ENCODE measurements around the gene SV2C. TPM values are rescaled to one million over a fixed set of nuclear protein-coding genes. Genes with fewer than 3 reads are reported as not detected.

The SV2C gene
- total and polyA plus RNA-seq, 2 of the 13 experiments (the other 11 are each of a cell fraction or from before 2014, with no cell fraction given), result not detected

DNA sequence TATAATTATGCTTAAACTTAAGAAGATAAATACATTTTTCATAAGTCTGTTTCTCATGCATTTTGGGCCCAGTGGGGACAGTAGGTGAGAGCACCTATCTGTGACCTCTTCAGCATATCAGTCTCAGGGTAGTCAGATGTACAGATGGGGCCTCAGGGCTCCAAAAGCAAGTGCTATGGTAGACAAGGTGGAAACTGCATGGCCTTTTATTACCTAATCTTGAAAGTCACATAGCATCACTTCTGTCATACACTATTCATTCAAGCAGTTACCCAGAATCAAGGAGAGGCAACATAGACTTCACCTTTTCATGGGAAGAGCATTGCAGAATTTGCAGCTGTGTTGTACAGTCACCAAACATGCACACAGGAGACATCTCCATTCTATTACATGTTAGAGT, 94.8 kb downstream of the SV2C start (continued):
- TF ChIP-seq, protein P1, sequence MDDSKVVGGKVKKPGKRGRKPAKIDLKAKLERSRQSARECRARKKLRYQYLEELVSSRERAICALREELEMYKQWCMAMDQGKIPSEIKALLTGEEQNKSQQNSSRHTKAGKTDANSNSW (CRISPR knock-in tag; IDR thresholded peaks at IDR 0.05; ENCODE audit: borderline replicate concordance), result no peak
- TF ChIP-seq, protein P2, sequence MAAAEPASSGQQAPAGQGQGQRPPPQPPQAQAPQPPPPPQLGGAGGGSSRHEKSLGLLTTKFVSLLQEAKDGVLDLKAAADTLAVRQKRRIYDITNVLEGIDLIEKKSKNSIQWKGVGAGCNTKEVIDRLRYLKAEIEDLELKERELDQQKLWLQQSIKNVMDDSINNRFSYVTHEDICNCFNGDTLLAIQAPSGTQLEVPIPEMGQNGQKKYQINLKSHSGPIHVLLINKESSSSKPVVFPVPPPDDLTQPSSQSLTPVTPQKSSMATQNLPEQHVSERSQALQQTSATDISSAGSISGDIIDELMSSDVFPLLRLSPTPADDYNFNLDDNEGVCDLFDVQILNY (CRISPR knock-in tag; conservative IDR thresholded peaks at IDR 0.05), result no peak

DNA sequence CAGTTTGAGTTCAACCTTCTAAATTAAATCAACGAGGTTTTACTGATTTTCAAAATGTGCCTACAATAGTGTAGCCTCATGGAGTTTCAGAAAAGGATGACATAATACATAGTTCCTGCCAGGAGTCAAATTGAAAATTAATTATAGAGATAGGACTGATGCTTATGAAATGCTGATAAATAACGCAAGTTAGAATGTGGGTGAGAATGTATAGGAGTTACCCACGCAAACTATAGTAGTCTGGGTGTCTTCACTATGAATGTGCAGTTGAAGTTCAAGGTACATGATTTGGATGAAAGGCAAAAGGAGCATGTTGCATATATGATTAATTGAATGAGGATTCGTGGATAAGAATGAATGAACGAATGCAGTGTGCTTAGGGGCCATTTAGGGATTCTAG, 95.7 kb downstream of the SV2C start:
- WGBS (ENCODE audit: low lambda C conversion rate), result 2% methylated on average over 5 of the region's 5 CpGs
- CTCF ChIA-PET (ENCODE audit: low intra/inter-chr PET ratio, low total read pairs), result no interaction called here

More for the DNA sequence above, 95.7 kb downstream of the SV2C start:
- no peaks in the 10 kb centered on the region for H3K79me2 ChIP-seq (ENCODE audit: insufficient read depth, low read length)
- in situ Hi-C loops (cut with HindIII; ENCODE audit: extremely low pct_ligation_motif_present, low pct_unique_long_range_greater_than_20kb), result loop anchor here (5.0 kb wide), 1 partner anchor 442 kb away; no protein-coding TSS in a partner anchor
- no peak overlapping the region for H3K4me3 ChIP-seq (replicated peaks in 1 of 3; ENCODE audit: insufficient read depth in 1 of 3, low read depth in 2 of 3, low read length in 3 of 3)
- no peaks in the 10 kb centered on the region for H3K4me1 ChIP-seq (ENCODE audit: insufficient read depth, low read length)
- no peaks in the 10 kb centered on the region for H4K20me1 ChIP-seq (ENCODE audit: insufficient read depth, low read length)
- H3K9me3 ChIP-seq (ENCODE audit: low read length), result no peaks in the 10 kb centered on the region
- BruUV-seq (replicated peaks), result no TSS peak
- FAIRE-seq (no peak), DNase-seq (ENCODE audit: low spot score) (no peak), ATAC-seq (no peak)
- no peaks in the 10 kb centered on the region for H3K36me3 ChIP-seq (replicated peaks in 1 of 2; ENCODE audit: control insufficient read depth in 1 of 2, insufficient read depth in 2 of 2, low read length in 2 of 2)
- H3K9ac ChIP-seq (ENCODE audit: insufficient read depth, low read depth, low read length), result no peak overlapping the region
- TF ChIP-seq, protein P3, sequence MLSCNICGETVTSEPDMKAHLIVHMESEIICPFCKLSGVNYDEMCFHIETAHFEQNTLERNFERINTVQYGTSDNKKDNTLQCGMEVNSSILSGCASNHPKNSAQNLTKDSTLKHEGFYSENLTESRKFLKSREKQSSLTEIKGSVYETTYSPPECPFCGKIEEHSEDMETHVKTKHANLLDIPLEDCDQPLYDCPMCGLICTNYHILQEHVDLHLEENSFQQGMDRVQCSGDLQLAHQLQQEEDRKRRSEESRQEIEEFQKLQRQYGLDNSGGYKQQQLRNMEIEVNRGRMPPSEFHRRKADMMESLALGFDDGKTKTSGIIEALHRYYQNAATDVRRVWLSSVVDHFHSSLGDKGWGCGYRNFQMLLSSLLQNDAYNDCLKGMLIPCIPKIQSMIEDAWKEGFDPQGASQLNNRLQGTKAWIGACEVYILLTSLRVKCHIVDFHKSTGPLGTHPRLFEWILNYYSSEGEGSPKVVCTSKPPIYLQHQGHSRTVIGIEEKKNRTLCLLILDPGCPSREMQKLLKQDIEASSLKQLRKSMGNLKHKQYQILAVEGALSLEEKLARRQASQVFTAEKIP (CRISPR knock-in tag; IDR thresholded peaks at IDR 0.05; ENCODE audit: borderline replicate concordance), result no peak
- TF ChIP-seq STAG1 (CRISPR knock-in tag; IDR thresholded peaks at IDR 0.05) (no peak), HNRNPUL1 (IDR thresholded peaks at IDR 0.05; ENCODE audit: low read depth, low read length) (no peak), GPN1 (CRISPR knock-in tag; IDR thresholded peaks at IDR 0.05; ENCODE audit: borderline replicate concordance) (no peak), HHEX (CRISPR knock-in tag; IDR thresholded peaks at IDR 0.05) (no peak)
- TF ChIP-seq, protein P4, sequence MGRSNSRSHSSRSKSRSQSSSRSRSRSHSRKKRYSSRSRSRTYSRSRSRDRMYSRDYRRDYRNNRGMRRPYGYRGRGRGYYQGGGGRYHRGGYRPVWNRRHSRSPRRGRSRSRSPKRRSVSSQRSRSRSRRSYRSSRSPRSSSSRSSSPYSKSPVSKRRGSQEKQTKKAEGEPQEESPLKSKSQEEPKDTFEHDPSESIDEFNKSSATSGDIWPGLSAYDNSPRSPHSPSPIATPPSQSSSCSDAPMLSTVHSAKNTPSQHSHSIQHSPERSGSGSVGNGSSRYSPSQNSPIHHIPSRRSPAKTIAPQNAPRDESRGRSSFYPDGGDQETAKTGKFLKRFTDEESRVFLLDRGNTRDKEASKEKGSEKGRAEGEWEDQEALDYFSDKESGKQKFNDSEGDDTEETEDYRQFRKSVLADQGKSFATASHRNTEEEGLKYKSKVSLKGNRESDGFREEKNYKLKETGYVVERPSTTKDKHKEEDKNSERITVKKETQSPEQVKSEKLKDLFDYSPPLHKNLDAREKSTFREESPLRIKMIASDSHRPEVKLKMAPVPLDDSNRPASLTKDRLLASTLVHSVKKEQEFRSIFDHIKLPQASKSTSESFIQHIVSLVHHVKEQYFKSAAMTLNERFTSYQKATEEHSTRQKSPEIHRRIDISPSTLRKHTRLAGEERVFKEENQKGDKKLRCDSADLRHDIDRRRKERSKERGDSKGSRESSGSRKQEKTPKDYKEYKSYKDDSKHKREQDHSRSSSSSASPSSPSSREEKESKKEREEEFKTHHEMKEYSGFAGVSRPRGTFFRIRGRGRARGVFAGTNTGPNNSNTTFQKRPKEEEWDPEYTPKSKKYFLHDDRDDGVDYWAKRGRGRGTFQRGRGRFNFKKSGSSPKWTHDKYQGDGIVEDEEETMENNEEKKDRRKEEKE (IDR thresholded peaks at IDR 0.05), result no peak
- H2AFZ ChIP-seq (ENCODE audit: low read length), result no peak overlapping the region
- intact Hi-C loops (cut with micrococcal nuclease; ENCODE audit: unreplicated experiment), result no loop called here
- no peak overlapping the region for H3K27ac ChIP-seq (ENCODE audit: extremely low read length, insufficient read depth, low read length)
- POLR2A ChIA-PET, result no interaction called here
- H3K4me2 ChIP-seq (ENCODE audit: low read depth, low read length), result no peak overlapping the region
- peaks cover 0 to 9% of the 10 kb centered on the region in 2 experiments; a peak in 2 of 5 replicates for H3K27me3 ChIP-seq (ENCODE audit: control insufficient read depth in 1 of 2, insufficient read depth in 2 of 2, low read length in 2 of 2)
